Measurements from ENCODE around the gene NEDD4L.
"Not testable (repeated sequence)": the region's sequence is repeated elsewhere in the genome, so short reads cannot be mapped to it uniquely, and the experiment has no call there.

Gene NEDD4L

GRCh38 chr18:58027341-58027740 is 16.7 kb upstream of the NEDD4L start:
- DNase-seq, result no peak

GRCh38 chr18:58028109-58028784 is 15.8 kb upstream of the NEDD4L start:
- DNase-seq, result no peak

GRCh38 chr18:58032233-58032632 is 11.8 kb upstream of the NEDD4L start:
- DNase-seq, result no peak

DNA sequence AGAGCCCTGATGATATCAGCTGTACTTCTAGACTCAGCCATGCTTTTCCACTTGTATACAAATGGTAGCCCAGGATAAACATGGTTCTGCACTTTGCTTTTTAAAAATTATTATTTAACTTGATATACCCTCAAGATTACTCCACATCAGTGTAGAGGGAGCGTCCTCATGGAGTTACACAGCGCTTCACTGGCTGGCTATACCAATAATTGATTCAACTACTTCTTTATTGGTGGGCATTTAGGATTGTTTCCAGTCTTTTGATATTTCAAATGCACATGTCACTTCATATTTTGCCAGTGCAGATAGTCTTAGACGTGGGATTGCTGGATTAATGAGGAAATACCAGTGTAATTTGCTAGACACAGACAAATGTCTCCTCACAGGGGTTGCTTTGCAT is 10.8 kb upstream of the NEDD4L start:
- DNase-seq, result no peak

DNA sequence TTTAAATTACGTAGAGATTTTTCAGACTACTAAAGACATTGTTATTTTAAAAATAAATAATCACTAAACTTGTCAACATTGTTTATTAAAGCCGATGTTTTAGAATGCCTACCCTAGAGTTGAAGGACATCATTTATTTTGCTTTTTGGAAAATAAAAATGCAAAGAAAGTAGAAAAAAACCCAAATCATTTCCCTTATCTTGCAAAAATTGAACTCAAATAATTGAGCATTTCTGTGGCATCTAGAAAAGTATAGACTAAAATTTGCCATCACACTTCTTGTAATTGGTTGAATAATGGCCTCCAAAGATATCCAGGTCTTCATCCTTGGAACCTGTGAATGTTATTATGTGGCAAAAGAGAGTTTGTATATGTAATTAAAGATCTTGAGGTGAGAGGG is 9.7 kb upstream of the NEDD4L start:
- DNase-seq, result no peak

- no peak for DNase-seq
Measured at GRCh38 chr18:58037163-58037562, 6.9 kb upstream of the NEDD4L start.

DNA sequence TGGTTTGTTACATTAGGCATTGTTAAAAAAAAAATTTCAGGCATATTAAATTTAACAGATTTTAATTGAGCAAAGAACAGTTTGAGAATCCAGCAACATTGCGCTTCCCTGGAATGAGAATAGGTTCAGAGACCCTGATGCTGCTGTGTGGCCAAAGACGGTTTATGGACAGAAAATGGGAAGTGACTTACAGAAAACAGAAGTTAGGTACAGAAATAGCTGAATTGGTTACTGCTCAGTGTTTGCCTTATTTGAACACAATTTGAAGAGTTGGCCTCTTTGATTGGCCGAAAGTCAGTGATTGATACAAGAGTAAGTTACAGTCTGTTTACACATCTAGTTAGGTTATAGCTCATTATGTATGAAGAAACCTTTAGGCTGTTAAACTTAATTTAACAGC is 6.0 kb upstream of the NEDD4L start:
- no peak for DNase-seq

GRCh38 chr18:58041633-58042032 is 2.4 kb upstream of the NEDD4L start:
- peak in 1 of 2 experiments; percentile 4 for DNase-seq

GRCh38 chr18:58042826-58043490 is 1.1 kb upstream of the NEDD4L start:
- no peak for DNase-seq

DNA sequence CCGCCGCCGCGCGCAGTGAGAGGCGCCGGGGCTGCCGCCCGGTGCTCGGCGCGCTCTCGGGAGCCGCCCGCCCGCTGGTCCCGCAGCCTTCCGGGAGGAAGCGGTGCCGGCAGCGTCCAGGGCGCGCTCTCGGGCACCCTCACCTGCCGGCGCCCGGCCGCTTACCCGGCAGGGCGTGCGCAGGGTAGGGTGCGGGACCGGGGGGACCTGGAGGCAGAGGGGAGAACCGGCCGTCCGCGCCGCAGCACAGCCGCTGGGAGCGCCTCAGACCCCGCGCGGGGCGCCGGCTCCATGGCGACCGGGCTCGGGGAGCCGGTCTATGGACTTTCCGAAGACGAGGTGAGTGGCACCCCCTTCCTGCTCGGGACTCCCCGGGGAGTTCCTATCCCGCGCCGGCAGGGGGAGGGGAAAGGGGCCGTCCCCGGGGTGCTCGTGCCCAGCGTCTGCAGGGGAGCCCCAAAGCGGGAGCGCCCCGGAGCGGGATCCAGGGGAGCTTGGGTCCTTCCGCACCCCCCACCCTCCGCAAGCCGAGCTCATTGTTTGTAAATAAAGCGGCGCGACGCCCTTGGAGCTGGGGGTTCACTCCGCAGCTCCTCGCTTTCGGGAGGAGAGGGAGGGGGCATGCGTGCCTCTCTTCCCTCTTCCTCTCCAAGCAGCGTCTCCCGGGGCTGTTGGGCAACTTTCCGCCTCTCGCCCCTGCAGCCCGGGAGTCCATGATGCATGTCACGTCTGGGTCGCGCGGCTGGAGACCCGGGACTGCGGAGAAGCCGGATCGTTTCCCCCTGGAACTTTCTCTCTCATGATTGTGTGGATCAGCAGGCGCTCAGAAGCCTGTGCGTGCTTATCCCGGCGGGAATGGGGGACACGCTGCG is 580 bp downstream of the NEDD4L start:
- DNase-seq, result peak; percentile 52 to 61

- DNase-seq, result peak; percentile 31 to 47
Measured at GRCh38 chr18:58045242-58046092, 1.4 kb downstream of the NEDD4L start.

- DNase-seq, result no peak
Measured at GRCh38 chr18:58046093-58046793, 2.2 kb downstream of the NEDD4L start.

DNA sequence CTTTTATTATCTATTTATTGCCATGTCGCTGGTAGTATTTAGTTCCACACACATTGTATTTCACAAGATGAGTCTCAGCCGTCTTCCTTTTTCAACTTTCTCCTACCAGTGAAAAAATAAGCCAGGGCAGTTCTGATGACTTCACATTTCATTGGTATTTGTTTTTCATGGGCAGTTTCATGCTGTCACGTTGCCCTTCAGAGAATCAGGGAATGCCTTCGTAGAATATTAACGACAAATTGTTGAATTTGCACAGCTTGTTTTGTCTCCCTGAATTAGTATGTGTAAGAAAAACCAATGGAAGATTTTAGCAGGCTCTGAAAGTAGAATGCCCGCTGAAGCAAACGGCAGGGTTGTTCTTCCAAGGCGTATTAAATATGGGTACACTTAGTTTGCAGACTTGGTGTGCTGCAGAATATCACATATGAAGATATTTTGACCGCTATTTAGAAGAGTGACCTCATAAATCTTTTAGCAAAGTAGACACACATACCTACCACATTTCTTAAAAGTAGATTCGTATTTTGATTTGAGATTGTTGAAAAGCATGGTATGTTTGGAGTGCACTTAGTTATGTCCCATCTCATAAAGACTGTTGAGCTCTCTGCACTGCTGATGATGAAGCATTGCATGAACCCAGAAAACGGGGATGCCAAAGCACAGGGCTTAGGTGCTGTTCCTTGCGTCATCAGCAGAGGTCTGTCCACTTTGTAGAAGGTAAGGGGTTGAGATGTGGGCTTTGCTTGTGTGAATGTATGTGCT is 2.9 kb downstream of the NEDD4L start:
- DNase-seq, result no peak

DNA sequence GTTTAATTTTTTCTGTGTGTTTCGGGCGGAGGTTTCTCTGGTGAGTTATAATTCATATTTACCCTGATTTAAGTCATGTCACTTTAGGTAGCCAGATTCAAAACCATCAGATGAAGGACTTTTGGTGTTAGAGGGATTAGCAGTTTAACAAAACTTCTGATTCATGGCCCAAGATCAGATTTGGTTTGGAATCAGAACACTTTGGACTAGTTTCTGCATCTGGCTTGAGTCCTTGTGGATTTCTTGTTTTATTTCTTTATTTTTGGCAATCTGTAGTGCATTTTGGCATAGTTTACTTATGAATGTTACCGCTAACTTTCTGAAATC is 3.5 kb downstream of the NEDD4L start:
- no peak for DNase-seq

DNA sequence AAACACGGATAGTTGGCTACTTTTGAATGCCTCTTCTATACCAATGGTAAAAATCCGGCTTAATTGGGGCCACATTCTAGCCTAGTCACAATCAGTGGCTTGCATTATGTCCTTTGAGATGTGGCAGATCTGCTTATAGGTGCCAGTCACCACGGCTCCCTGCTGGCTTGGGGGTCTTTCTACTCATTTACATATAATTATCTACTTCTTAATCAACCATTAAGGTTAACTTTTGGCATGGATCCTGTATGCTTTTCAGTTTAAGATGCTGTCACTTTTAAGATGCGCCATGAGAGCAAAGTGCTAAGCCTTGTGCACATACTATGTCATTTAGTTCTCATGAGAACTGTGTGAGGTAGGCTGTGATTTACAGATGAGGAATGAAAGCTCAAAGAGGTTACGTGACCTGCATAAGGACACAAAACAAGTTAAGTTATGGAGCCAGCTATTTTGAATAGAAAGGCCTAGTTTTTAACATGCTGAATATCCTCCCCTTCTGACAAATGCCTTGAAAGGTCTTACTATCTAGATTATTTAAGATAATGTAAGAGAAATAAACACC is 4.1 kb downstream of the NEDD4L start:
- DNase-seq, result no peak

DNA sequence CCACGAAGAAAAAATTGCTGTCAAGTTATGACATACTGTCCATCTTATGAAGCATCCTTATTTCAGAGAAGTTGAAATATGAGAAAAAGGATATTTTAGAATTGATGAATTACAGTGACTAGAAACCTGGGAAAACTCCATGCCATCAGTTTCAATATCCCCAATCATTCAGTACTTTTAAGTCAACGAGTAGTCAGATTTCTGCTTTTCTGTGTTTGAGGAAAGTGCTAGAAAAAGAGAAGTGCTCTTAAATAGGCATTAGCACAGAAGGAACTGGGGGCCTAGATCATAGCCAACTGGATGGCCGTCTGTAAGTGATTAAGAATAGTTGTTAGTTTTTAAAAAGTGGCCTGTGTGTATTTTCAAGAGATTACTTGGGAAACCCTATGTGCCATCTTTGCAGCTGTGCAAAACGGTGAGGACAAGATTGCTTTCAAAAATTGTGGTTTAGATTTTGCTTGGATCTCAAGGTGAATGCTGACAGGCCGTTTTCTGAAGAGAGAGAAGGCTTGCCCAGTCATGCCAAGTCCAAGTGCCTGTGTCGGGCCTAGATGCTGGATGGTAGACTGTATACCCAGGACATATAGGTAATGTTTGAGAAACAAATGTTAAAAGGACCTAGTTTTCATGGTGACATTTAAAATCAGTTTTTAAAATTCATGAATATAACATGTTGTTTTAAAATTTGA is 5.1 kb downstream of the NEDD4L start:
- no peak for DNase-seq

DNA sequence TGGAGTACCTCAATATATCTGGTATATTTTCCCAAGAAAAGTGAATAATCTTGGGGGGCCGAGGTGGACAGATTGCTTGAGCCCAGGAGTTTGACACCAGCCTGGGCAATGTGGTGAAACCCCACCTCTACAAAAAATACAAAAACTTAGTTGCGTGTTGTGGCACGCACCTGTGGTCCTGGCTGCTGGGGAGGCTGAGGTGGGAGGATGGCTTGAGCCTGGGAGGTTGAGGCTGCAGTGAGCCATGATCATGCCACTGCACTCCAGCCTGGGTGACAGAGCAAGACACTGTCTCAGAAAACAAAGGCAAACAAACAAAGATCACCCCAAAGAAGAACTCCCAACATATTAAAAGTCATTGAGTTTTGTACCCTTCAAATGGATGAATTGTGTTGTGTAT is 6.9 kb downstream of the NEDD4L start:
- not testable (repeated sequence) for DNase-seq

- DNase-seq, result no peak
Measured at GRCh38 chr18:58051765-58052460, 7.9 kb downstream of the NEDD4L start.

GRCh38 chr18:58052960-58053359 is 8.9 kb downstream of the NEDD4L start:
- no peak for DNase-seq

Data from activated CD4-positive, alpha-beta T cell treated with anti-CD3 and anti-CD28 coated beads, Interleukin-2, amount 50 U/mL, for 48 hours (primary cell).